Lung (tissue), 12 donors: ENCODE results near the gene CPLANE2. TPM values are rescaled to one million over a fixed set of nuclear protein-coding genes. Genes with fewer than 3 reads are reported as not detected.
"Not testable (repeated sequence)": the region's sequence is repeated elsewhere in the genome, so short reads cannot be mapped to it uniquely, and the experiment has no call there.

Experiments used
- ATAC-seq: fragments of 200-7000 bp; cut with Tn5 transposase; one replicate; pipeline ENCODE4 v1.9.1; 2020; ENCODE audit warnings: moderate number of reproducible peaks; ENCODE audit not compliant: insufficient read depth, low FRiP score
- DNase-seq, 3 donors: peaks; one replicate each; pipeline ENCODE4 v3.0.0-alpha.2; 2013 to 2017
- H3K27ac ChIP-seq, 2 donors: one replicate each; pipeline ENCODE4 v1.5.1; 2013; ENCODE audit warnings: mild to moderate bottlenecking in 2 of 2, moderate library complexity in 2 of 2, control low read depth in 1 of 2, inconsistent platforms in 1 of 2, low read depth in 1 of 2, low read length in 1 of 2
- H3K27me3 ChIP-seq, 3 donors: one replicate each; pipeline ENCODE4 v1.5.1; 2013; ENCODE audit warnings: low read length in 2 of 3; ENCODE audit not compliant: control insufficient read depth in 3 of 3, insufficient read depth in 3 of 3
- H3K36me3 ChIP-seq, 4 donors: one replicate each; pipeline ENCODE4 v1.5.1; 2013; ENCODE audit warnings: low read length in 4 of 4, mild to moderate bottlenecking in 1 of 4, moderate library complexity in 1 of 4; ENCODE audit not compliant: control insufficient read depth in 4 of 4, insufficient read depth in 4 of 4
- H3K4me1 ChIP-seq, 5 donors: one replicate each; pipeline ENCODE4 v1.5.1; 2013; ENCODE audit warnings: low read length in 5 of 5, mild to moderate bottlenecking in 2 of 5, moderate library complexity in 1 of 5; ENCODE audit not compliant: control insufficient read depth in 5 of 5, insufficient read depth in 5 of 5
- H3K4me3 ChIP-seq: one replicate; pipeline ENCODE4 v1.5.1; 2013; ENCODE audit warnings: mild to moderate bottlenecking, control low read depth, moderate library complexity
- H3K9ac ChIP-seq, 2 donors: one replicate each; pipeline ENCODE4 v1.5.1; 2013; ENCODE audit warnings: low read length in 2 of 2, control low read depth in 1 of 2; ENCODE audit not compliant: insufficient read depth in 1 of 2
- H3K9me3 ChIP-seq, 4 donors: one replicate each; pipeline ENCODE4 v1.5.1; 2013; ENCODE audit warnings: low read length in 3 of 4, mild to moderate bottlenecking in 1 of 4, moderate library complexity in 1 of 4; ENCODE audit not compliant: control insufficient read depth in 4 of 4, insufficient read depth in 3 of 4
- WGBS, 2 donors: extraction: QIAGEN DNeasy Blood & Tissue Kit; methylation state at CpG; one replicate each; pipeline ENCODE4 v1.1.7; 2013; 5-methylcytosine and 5-hydroxymethylcytosine counted together
- polyA plus RNA-seq, 2 donors: library from polyadenylated mRNA; stranded (reverse); fragments of 200-250 nt; gene quantifications; one replicate each; pipeline ENCODE4 v1.2.1, GENCODE V29; 2013
- total RNA-seq, 2 donors: library from RNA; depleted of rRNA in 1 of 2; stranded (reverse); fragments of >200 nt in 1 of 2; gene quantifications; one replicate each; pipeline ENCODE4 v1.2.1, GENCODE V29; 2014 to 2021
- TF ChIP-seq, protein P1 (sequence below): IDR thresholded peaks from 2 replicates; pipeline ENCODE4 v1.5.1; 2012; ENCODE audit warnings: mild to moderate bottlenecking; ENCODE audit errors: control extremely low read depth, extremely low read depth
- donor health status: control.
- donor health status: control.
- donor health status: Bipolar disorder and iron deficiency.
- donor health status: healthy.
- donor health status: DM: yes; HTN: yes; CAD: no.

CPLANE2 gene
- total and polyA plus RNA-seq, 4 donors = 4.5 to 13.7 (median 5.6) TPM

DNA sequence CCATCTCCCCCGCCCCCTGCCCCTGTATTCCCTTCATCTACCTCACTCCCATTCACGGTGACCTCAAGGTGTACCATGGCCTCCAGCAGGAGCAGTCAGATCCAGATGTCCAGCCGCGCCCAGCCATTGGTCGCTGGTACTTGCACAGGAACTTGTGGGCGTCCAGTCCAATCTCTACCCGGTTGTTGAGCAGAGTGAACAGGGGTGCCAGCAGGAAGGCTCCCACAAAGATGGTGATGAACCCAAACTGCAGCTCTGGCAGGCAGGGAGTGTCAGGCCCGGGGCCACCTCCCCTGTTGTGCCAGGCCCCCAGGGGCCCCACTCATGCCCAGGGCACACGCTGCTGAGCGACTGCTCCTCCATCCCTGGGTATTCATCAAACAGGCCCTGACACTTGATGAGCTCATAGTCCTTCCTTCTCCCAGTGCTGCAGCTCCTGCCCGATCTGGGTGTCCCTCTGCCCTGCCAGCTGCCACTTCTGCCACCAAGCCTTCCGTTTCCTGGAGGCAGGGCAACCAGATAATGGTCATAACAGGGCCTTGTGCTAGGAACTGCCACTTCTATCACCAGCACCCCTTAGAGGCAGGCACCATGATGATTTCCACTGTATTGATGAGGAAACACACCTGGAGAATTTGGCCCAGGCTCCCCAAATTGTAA, 18.8 kb downstream of the CPLANE2 start:
- Histone ChIP-seq H3K9me3 (no peaks in the 10 kb centered on the region), H3K36me3 (no peaks in the 10 kb centered on the region), H3K4me1 (peaks cover 0 to 20% (median 5%) of the 10 kb centered on the region in 5 donors), H3K27ac (peak overlapping the region in 1 of 2 donors; percentile 13), H3K4me3 (no peak overlapping the region), H3K9ac (peak overlapping the region in 1 of 2 donors; percentile 5), H3K27me3 (no peaks in the 10 kb centered on the region)
- TF ChIP-seq, protein P1, sequence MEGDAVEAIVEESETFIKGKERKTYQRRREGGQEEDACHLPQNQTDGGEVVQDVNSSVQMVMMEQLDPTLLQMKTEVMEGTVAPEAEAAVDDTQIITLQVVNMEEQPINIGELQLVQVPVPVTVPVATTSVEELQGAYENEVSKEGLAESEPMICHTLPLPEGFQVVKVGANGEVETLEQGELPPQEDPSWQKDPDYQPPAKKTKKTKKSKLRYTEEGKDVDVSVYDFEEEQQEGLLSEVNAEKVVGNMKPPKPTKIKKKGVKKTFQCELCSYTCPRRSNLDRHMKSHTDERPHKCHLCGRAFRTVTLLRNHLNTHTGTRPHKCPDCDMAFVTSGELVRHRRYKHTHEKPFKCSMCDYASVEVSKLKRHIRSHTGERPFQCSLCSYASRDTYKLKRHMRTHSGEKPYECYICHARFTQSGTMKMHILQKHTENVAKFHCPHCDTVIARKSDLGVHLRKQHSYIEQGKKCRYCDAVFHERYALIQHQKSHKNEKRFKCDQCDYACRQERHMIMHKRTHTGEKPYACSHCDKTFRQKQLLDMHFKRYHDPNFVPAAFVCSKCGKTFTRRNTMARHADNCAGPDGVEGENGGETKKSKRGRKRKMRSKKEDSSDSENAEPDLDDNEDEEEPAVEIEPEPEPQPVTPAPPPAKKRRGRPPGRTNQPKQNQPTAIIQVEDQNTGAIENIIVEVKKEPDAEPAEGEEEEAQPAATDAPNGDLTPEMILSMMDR = no peak
- ATAC-seq = no peak
- WGBS, 2 donors = 80 to 85% methylated on average over 12 of the region's 12 CpGs
- no peak for DNase-seq

DNA sequence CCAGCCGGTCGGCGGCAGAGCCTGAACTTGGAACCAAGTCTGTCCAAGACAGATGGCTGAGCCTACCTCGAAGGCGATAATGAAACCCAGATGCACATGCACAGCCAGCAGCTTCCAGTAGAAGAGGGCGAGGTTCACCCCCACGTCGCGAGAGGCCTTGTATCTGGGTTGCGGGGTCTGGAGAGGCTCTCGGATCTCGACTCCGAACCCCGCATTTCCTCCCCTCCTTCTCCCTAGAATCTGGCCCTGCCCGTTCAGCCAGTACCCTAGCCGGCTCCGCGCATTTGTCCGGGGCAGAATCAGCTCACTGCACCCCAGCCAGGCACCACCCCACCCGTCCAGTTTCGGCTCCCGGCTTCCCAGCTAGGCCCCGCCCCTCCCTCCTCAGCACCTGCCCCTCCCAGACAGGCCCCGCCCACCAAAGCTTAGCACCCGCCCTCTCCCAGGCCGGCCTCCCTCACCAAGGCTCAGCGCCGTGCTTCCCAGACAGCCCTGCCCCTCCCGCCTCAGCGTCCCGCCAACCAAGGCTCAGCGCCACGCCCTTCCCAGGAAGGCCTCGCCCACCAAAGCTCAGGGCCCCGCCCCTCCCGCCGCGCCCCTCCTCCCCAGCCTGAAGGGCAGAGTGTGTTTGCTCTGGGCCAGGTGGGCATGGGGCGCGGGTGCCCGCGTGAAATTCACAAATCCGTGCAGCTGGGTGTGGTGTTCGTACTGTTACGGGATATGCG, 19.8 kb downstream of the CPLANE2 start:
- H3K36me3 ChIP-seq = no peaks in the 10 kb centered on the region
- peak overlapping the region; percentile 30 for H3K4me3 ChIP-seq
- 1 to 2% methylated on average over 45 to 46 of the region's 46 CpGs for WGBS, 2 donors
- peak overlapping the region; percentile 9 to 40 for H3K27ac ChIP-seq
- no peaks in the 10 kb centered on the region for H3K27me3 ChIP-seq
- ATAC-seq = peak; percentile 99
- peaks cover 0 to 26% (median 5%) of the 10 kb centered on the region in 5 donors for H3K4me1 ChIP-seq
- TF ChIP-seq, protein P1 = no peak
- DNase-seq = peak; percentile 95 to 97 (median 97)
- no peaks in the 10 kb centered on the region for H3K9me3 ChIP-seq
- peak overlapping the region in 1 of 2 donors; percentile 49 for H3K9ac ChIP-seq

DNA sequence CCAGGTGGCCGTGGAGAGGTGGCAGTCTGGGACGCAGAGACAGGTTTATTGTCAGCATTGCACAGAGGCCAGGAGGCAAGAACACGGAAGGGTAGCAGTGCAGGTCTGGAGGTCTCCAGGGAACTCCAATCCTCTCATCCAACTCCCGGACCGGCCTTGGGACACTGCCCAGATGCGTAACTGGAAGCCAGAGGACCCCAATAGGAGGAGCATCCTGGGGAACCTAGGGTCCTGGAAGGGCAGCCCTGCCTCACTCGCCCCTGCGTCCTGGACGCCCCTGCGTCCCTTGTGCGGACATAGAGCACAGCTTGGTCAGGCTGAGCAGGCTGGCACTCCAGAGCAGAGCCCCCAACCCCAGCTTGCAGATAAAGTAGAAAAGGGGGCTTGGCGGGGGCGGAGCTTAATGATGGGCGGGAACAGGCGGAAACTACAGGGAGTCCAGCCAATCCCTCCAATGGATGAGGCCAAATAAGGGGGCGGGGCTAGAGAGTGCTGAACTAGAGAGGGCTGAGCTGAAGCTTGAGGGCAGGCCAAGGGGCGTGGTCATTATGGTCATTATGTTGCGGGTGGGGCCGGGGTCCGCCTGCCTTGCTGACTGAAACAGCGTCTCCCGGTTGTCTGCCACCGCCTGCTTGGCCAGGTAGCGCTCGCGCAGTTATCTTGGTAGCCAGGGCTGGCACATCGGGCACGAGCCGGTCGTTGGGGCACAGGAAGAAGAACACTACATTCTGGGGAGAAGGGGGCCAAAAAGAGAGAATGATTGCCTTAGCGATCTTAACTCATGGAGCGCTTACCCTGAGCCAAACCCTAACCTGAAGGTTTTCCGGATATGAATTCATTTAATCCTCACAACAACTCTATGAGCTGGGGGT, 20.9 kb downstream of the CPLANE2 start:
- H3K4me3 ChIP-seq = no peak overlapping the region
- no peak overlapping the region for H3K9ac ChIP-seq
- DNase-seq = peak; percentile 93 to 94 (median 94)
- 16 to 19% methylated on average over 33 of the region's 33 CpGs for WGBS, 2 donors
- H3K36me3 ChIP-seq = no peaks in the 10 kb centered on the region
- no peaks in the 10 kb centered on the region for H3K9me3 ChIP-seq
- no peaks in the 10 kb centered on the region for H3K27me3 ChIP-seq
- no peak overlapping the region for H3K27ac ChIP-seq
- TF ChIP-seq, protein P1 = no peak
- peaks cover 0 to 26% (median 5%) of the 10 kb centered on the region in 5 donors for H3K4me1 ChIP-seq
- ATAC-seq = peak; percentile 30

DNA sequence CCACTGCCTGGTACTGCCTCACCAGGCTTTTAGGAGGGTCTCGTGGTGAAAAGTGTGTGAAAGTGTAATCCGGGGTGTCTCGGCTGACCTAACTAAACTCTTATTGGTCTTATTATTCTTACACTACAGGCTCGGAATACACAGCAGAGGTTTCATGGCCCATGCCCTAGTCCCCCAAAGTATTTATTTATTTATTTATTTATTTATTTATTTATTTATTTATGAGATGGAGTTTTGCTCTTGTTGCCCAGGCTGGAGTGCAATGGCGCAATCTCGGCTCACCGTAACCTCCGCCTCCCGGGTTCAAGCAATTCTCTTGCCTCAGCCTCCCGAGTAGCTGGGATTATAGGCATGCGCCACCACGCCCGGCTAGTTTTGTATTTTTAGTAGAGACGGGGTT, 21.7 kb downstream of the CPLANE2 start:
- H3K36me3 ChIP-seq, H3K9ac ChIP-seq, H3K27me3 ChIP-seq, H3K27ac ChIP-seq, H3K4me3 ChIP-seq, ATAC-seq, DNase-seq, H3K9me3 ChIP-seq: not testable (repeated sequence)
- H3K4me1 ChIP-seq = peaks cover 0 to 26% (median 5%) of the 10 kb centered on the region in 5 donors
- whole genome bisulfite sequencing, 2 donors = 92 to 95% methylated on average over 14 of the region's 14 CpGs

DNA sequence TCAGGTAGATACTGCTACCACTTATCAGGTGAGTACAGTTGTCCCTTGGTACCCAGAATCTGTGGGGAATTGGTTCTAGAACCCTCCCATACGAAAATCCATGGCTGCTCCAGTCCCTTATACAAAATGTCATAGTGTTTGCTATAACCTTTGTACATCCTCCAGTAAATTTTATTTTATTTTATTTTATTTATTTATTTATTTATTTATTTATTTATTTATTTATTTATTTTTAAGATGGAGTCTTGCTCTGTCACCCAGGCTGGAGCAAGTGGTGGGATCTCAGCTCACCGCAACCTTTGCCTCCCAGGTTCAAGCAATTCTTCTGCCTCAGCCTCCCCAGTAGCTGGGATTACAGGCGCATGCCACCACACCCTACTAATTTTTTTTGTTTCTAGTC, 23.4 kb downstream of the CPLANE2 start:
- not testable (repeated sequence) for H3K9me3 ChIP-seq, H3K27me3 ChIP-seq, H3K36me3 ChIP-seq, ATAC-seq, H3K4me3 ChIP-seq, H3K27ac ChIP-seq, DNase-seq, H3K9ac ChIP-seq
- H3K4me1 ChIP-seq = peaks cover 0 to 34% (median 7%) of the 10 kb centered on the region in 5 donors
- 92 to 96% methylated on average over 3 of the region's 3 CpGs for WGBS, 2 donors
